Adrenal gland (tissue), 12 donors: ENCODE results near the gene FASTK. TPM values are rescaled to one million over a fixed set of nuclear protein-coding genes. Genes with fewer than 3 reads are reported as not detected.

Experiments
- DNase-seq, 7 donors: peaks; one replicate each; pipeline ENCODE4 v3.0.0-alpha.2; 2019 to 2020
- H3K27ac ChIP-seq, 5 donors: fragments of 200-600 bp; sonication (generic) in 4 of 5; 1 replicate in 3 of 5; 2 replicates in 2 of 5; pipeline versions ENCODE4 v1.5.1 to v1.8.0; 2016 to 2020; ENCODE audit warnings: mild to moderate bottlenecking in 1 of 5
- H3K27me3 ChIP-seq: fragments of 200-600 bp; 2 replicates; pipeline ENCODE4 v1.8.0; 2021
- H3K36me3 ChIP-seq, 2 donors: fragments of 200-600 bp; replicated peaks in 1 of 2; 1 replicate in 1 of 2; 2 replicates in 1 of 2; pipeline versions ENCODE4 v1.5.1 to v1.8.0; 2018 to 2022
- H3K4me1 ChIP-seq, 2 donors: fragments of 200-600 bp; replicated peaks in 1 of 2; 1 replicate in 1 of 2; 2 replicates in 1 of 2; pipeline versions ENCODE4 v1.5.1 to v1.8.0; 2018 to 2021
- H3K4me3 ChIP-seq, 4 donors: fragments of 200-600 bp; sonication (generic) in 3 of 4; one replicate each; pipeline ENCODE4 v1.5.1; 2016 to 2018
- H3K9me3 ChIP-seq, 3 donors: fragments of 200-600 bp; sonication (generic) in 1 of 3; replicated peaks in 1 of 3; 1 replicate in 2 of 3; 2 replicates in 1 of 3; pipeline versions ENCODE4 v1.5.1 to v1.8.0; 2016 to 2021
- POLR2A ChIP-seq, 2 donors: fragments of 450-650 bp; IDR thresholded peaks; one replicate each; pipeline ENCODE4 v1.6.1; 2017; ENCODE audit warnings: antibody characterized with exemption in 2 of 2, mild to moderate bottlenecking in 2 of 2, moderate library complexity in 1 of 2
- WGBS, 4 donors: extraction: QIAGEN DNeasy Blood & Tissue Kit in 2 of 4; methylation state at CpG; one replicate each; pipeline versions ENCODE4 v1.1.5 to v1.1.7; 2013 to 2017; 5-methylcytosine and 5-hydroxymethylcytosine counted together
- intact Hi-C, 2 donors: fragments of 100-400 bp; cut with DNase I; formaldehyde crosslinking; loops; one replicate each; pipeline versions ENCODE4 v1.14.1 to v1.15.0; 2022 to 2023
- polyA plus RNA-seq, 3 donors: library from polyadenylated mRNA; stranded (reverse); fragments of 200-250 nt in 2 of 3; fragments of 350-450 nt in 1 of 3; fragmentation: Illumina TruSeq in 1 of 3; extraction: RNeasy Lipid Tissue Mini Kit (QIAGEN cat#74804) in 1 of 3; gene quantifications; one replicate each; pipeline ENCODE4 v1.2.3, GENCODE V29; 2013 to 2014
- total RNA-seq, 9 donors: library from RNA; depleted of rRNA in 4 of 9; stranded (reverse); fragments of >200 nt in 4 of 9; fragments of 120-200 nt in 1 of 9; fragmentation: NEBNext Ultra II Directional in 1 of 9; extraction: Animal tissue kit (Norgen Biotek cat#: 25700) in 1 of 9; gene quantifications; one replicate each; pipeline versions ENCODE4 v1.1.0 to v1.2.4, GENCODE V29; 2013 to 2023
- TF ChIP-seq, protein P1 (sequence below), 6 experiments: fragments of 450-650 bp in 4 of 6; fragments of 200-600 bp in 2 of 6; sonication (generic) in 1 of 6; IDR thresholded peaks; 1 replicate in 5 of 6; 2 replicates in 1 of 6; pipeline versions ENCODE4 v1.5.1 to v1.8.0; 2016 to 2021; ENCODE audit warnings: antibody characterized with exemption in 6 of 6, mild to moderate bottlenecking in 2 of 6, moderate library complexity in 1 of 6
- donor health status: healthy with polysubstance abuse.
- donor health status: Bipolar disorder and iron deficiency.
- donor health status: DM: yes; HTN: yes; CAD: no.
- donor health status: DM: no; HTN: no; CAD: no.
- donor health status: DM: no; HTN: no; CAD: no.
- donor health status: DM: yes; HTN: yes; CAD: no.

The FASTK gene
- total and polyA plus RNA-seq, 12 donors = 21.4 to 516 (median 85.8) TPM

DNA sequence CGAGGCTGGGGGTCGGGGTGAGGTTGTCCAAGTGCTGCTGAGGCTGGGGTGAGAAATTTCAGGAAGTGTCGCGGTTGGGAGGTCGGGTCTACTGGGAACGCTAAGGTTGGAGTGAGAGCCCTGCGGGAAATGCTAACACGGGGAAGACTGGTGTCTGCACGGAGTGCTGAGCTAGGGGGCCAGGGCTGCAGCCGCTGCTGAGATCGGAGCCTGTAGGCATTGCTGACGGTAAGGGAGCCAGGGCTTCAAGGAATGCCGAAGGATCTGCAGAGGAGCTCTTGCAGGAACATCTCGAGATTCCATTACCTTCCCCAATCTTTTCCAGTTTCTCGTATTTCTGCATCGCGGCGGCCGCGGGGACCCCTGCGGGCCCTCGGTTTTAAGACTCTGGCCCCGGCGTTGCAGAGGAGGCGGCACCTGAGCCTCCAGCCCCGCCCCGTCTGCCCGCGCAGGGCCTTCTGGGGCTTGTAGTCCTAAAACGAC is 23.1 kb downstream of the FASTK start, which contains the start of gene CDK5:
Gene CDK5 (minus strand): TSS at position 392 of the 483 bp plus-strand sequence. CDS start 49 bp downstream, at position 343.
- Histone ChIP-seq H3K4me3 (peak within 1 kb of the TSS; percentile 30 to 98 (median 90)), H3K36me3 (no peaks in the 10 kb centered on the region), H3K9me3 (no peaks in the 10 kb centered on the region), H3K4me1 (peaks cover 36 to 47% of the 10 kb centered on the region in 2 donors), H3K27ac (peak within 1 kb of the TSS; percentile 92 to 96 (median 96)), H3K27me3 (no peaks in the 10 kb centered on the region)
- no peak for TF ChIP-seq POLR2A (IDR thresholded peaks at IDR 0.05)
- TF ChIP-seq, protein P1, sequence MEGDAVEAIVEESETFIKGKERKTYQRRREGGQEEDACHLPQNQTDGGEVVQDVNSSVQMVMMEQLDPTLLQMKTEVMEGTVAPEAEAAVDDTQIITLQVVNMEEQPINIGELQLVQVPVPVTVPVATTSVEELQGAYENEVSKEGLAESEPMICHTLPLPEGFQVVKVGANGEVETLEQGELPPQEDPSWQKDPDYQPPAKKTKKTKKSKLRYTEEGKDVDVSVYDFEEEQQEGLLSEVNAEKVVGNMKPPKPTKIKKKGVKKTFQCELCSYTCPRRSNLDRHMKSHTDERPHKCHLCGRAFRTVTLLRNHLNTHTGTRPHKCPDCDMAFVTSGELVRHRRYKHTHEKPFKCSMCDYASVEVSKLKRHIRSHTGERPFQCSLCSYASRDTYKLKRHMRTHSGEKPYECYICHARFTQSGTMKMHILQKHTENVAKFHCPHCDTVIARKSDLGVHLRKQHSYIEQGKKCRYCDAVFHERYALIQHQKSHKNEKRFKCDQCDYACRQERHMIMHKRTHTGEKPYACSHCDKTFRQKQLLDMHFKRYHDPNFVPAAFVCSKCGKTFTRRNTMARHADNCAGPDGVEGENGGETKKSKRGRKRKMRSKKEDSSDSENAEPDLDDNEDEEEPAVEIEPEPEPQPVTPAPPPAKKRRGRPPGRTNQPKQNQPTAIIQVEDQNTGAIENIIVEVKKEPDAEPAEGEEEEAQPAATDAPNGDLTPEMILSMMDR (IDR thresholded peaks at IDR 0.05) = no peak
- DNase-seq = peak in 1 of 7 donors; percentile 40
- 0 to 1% (median 0%) methylated on average over 13 to 30 of the region's 30 CpGs for WGBS, 4 donors
- intact Hi-C loops = no loop called here

DNA sequence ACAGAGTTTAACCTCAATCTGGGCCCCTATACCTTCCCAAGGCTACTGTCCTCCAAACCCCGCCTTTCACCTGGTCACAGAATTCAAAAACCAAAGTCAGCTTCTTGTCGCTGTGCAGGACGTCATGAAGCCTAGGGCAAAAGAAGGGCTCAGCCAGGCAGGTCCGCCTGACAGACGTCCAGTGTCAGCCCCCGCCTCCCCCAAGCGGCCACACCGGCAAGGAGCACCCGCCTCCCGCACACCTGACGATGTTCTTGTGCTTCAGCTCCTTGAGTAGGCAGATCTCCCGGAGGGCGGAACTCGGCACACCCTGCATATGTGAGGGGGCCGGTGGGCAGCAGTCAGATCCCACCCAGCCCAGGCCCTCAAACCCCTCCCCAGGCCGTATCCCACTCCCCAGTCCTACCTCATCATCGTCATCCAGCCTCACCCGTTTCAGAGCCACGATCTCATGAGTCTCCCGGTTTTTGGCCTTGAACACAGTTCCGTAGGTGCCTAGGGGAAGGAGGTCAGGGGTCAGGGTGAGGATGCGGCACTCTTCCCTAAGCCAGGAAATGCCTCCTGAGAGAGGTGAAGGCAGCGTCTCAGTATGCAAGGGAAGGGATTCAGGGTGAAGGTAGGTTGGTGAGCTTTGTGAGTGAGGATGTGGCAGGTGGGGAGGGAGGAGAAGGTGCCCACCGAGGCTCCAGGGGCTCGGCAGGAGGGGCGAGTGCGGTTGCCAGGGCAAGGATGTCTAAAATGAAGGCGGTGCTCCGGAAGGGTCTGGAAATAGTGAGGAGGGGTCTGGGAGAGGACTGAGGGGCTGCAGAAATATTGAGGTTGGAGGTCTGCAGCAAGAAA is 23.7 kb downstream of the FASTK start:
- H3K4me1 ChIP-seq = peaks cover 29 to 41% of the 10 kb centered on the region in 2 donors
- no peaks in the 10 kb centered on the region for H3K36me3 ChIP-seq
- H3K27ac ChIP-seq = no peak overlapping the region
- peak in 1 of 7 donors; percentile 36 for DNase-seq
- no peaks in the 10 kb centered on the region for H3K9me3 ChIP-seq
- H3K4me3 ChIP-seq = peak overlapping the region; percentile 12 to 98 (median 57)
- TF ChIP-seq POLR2A (IDR thresholded peaks at IDR 0.05) = no peak
- TF ChIP-seq, protein P1 (IDR thresholded peaks at IDR 0.05) = no peak
- no peaks in the 10 kb centered on the region for H3K27me3 ChIP-seq
- intact Hi-C loops = no loop called here
- WGBS, 4 donors = 18 to 44% (median 36%) methylated on average over 17 to 29 of the region's 29 CpGs

DNA sequence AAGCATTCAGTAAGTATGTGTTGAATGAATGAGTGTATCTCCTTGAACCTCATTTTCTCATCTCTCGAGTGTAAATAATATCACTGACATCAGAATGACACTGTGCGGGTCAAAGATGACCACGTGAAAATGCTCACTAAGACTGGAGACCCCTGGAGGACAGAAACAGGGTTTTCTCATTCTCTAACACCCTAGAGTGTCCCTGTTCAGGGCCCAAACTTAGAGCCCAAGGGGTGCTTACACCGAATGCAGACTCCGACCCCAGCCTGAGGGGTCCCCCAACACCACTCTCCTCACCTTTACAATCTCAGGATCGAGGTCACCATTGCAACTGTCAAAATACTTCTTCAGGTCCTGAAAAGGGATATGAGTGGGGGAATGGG is 24.3 kb downstream of the FASTK start:
- Histone ChIP-seq H3K27me3 (no peaks in the 10 kb centered on the region), H3K4me3 (no peak overlapping the region), H3K4me1 (peaks cover 23 to 35% of the 10 kb centered on the region in 2 donors), H3K9me3 (no peaks in the 10 kb centered on the region), H3K36me3 (no peaks in the 10 kb centered on the region), H3K27ac (no peak overlapping the region)
- no peak for TF ChIP-seq POLR2A (IDR thresholded peaks at IDR 0.05)
- TF ChIP-seq, protein P1 (IDR thresholded peaks at IDR 0.05) = no peak
- no peak for DNase-seq
- WGBS, 4 donors = 87 to 96% (median 90%) methylated on average over 3 to 6 of the region's 6 CpGs
- intact Hi-C loops = no loop called here

DNA sequence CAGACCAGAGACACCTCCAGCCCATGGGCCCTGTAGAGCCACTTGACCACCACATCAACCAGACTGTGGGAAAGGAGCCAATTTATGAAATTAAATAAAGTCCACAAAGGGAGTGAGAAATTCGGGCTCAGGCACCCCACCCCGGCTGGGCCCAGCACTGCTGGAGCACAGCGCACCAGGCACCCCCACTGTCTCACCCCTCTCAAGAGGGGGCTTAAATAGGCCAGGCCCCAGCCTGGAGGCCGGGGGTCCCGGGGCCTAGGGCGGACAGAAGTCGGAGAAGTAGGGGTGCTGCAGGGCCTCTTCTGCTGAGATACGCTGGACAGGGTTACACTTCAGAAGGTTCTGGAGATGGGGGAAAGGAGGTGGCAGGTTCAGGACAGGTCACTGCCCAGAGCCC is 26.9 kb downstream of the FASTK start:
- intact Hi-C loops = no loop called here
- 88 to 92% (median 89%) methylated on average over 3 to 8 of the region's 8 CpGs for WGBS, 4 donors
- Histone ChIP-seq H3K4me3 (no peak overlapping the region), H3K36me3 (no peaks in the 10 kb centered on the region), H3K27me3 (no peaks in the 10 kb centered on the region), H3K27ac (no peak overlapping the region), H3K9me3 (no peaks in the 10 kb centered on the region), H3K4me1 (peaks cover 5 to 20% of the 10 kb centered on the region in 2 donors)
- TF ChIP-seq, protein P1 (IDR thresholded peaks at IDR 0.05) = no peak
- no peak for TF ChIP-seq POLR2A (IDR thresholded peaks at IDR 0.05)
- no peak for DNase-seq
